ENCODE measurements around the gene ASB10. TPM values are rescaled to one million over a fixed set of nuclear protein-coding genes. Genes with fewer than 3 reads are reported as not detected.

The ASB10 gene
- total RNA-seq, 2 donors from 2014 or later = not detected

- H3K4me1 Mint-ChIP-seq = peaks cover 13% of the 10 kb centered on the region
- no peak for ATAC-seq (replicated peaks)
- no peaks in the 10 kb centered on the region for H3K36me3 Mint-ChIP-seq (ENCODE audit: low read depth)
- no peaks in the 10 kb centered on the region for H3K27me3 Mint-ChIP-seq
- H3K4me3 Mint-ChIP-seq = no peak overlapping the region
- H3K27ac Mint-ChIP-seq = no peak overlapping the region
- H3K9me3 Mint-ChIP-seq = no peaks in the 10 kb centered on the region
Measured at GRCh38 chr7:151202836-151203235, 15.8 kb upstream of the ASB10 start.

GRCh38 chr7:151201751-151202150 is 14.7 kb upstream of the ASB10 start:
- Mint-ChIP-seq H3K36me3 (ENCODE audit: low read depth) (no peaks in the 10 kb centered on the region), H3K4me3 (no peak overlapping the region), H3K27ac (no peak overlapping the region), H3K27me3 (no peaks in the 10 kb centered on the region), H3K4me1 (peaks cover 4% of the 10 kb centered on the region), H3K9me3 (no peaks in the 10 kb centered on the region)
- no peak for ATAC-seq (replicated peaks)

- Mint-ChIP-seq H3K36me3 (ENCODE audit: low read depth) (no peaks in the 10 kb centered on the region), H3K4me1 (no peaks in the 10 kb centered on the region), H3K27ac (no peak overlapping the region), H3K9me3 (no peaks in the 10 kb centered on the region), H3K4me3 (no peak overlapping the region), H3K27me3 (no peaks in the 10 kb centered on the region)
- ATAC-seq (replicated peaks) = no peak
Measured at GRCh38 chr7:151201344-151201743, 14.3 kb upstream of the ASB10 start.

- Mint-ChIP-seq H3K4me1 (peaks cover 8% of the 10 kb centered on the region), H3K36me3 (ENCODE audit: low read depth) (no peaks in the 10 kb centered on the region), H3K27ac (no peak overlapping the region), H3K27me3 (no peaks in the 10 kb centered on the region), H3K9me3 (no peaks in the 10 kb centered on the region), H3K4me3 (no peak overlapping the region)
- ATAC-seq (replicated peaks) = no peak
Measured at GRCh38 chr7:151198945-151199848, 12.1 kb upstream of the ASB10 start.

GRCh38 chr7:151197932-151198331 is 10.9 kb upstream of the ASB10 start:
- H3K27ac Mint-ChIP-seq = no peak overlapping the region
- no peak for ATAC-seq (replicated peaks)
- H3K9me3 Mint-ChIP-seq = no peaks in the 10 kb centered on the region
- H3K36me3 Mint-ChIP-seq (ENCODE audit: low read depth) = no peaks in the 10 kb centered on the region
- peaks cover 9% of the 10 kb centered on the region for H3K4me1 Mint-ChIP-seq
- no peak overlapping the region for H3K4me3 Mint-ChIP-seq
- no peaks in the 10 kb centered on the region for H3K27me3 Mint-ChIP-seq

- Mint-ChIP-seq H3K27ac (no peak overlapping the region), H3K4me1 (peaks cover 9% of the 10 kb centered on the region), H3K36me3 (ENCODE audit: low read depth) (no peaks in the 10 kb centered on the region), H3K9me3 (no peaks in the 10 kb centered on the region), H3K27me3 (no peaks in the 10 kb centered on the region), H3K4me3 (no peak overlapping the region)
- ATAC-seq (replicated peaks) = no peak
Measured at GRCh38 chr7:151195616-151196450, 8.8 kb upstream of the ASB10 start.

- Mint-ChIP-seq H3K27me3 (no peaks in the 10 kb centered on the region), H3K4me3 (no peak overlapping the region), H3K27ac (peak overlapping the region; percentile 61), H3K9me3 (no peaks in the 10 kb centered on the region), H3K36me3 (ENCODE audit: low read depth) (no peaks in the 10 kb centered on the region), H3K4me1 (peaks cover 9% of the 10 kb centered on the region)
- peak; percentile 35 for ATAC-seq (replicated peaks)
Measured at GRCh38 chr7:151194188-151194587, 7.1 kb upstream of the ASB10 start.

- no peak overlapping the region for H3K27ac Mint-ChIP-seq
- no peak for ATAC-seq (replicated peaks)
- H3K4me1 Mint-ChIP-seq = peaks cover 9% of the 10 kb centered on the region
- no peaks in the 10 kb centered on the region for H3K36me3 Mint-ChIP-seq (ENCODE audit: low read depth)
- H3K27me3 Mint-ChIP-seq = no peaks in the 10 kb centered on the region
- H3K9me3 Mint-ChIP-seq = no peaks in the 10 kb centered on the region
- H3K4me3 Mint-ChIP-seq = no peak overlapping the region
Measured at GRCh38 chr7:151193203-151193978, 6.3 kb upstream of the ASB10 start.

GRCh38 chr7:151192002-151192539 is 5.0 kb upstream of the ASB10 start:
- no peaks in the 10 kb centered on the region for H3K27me3 Mint-ChIP-seq
- no peak overlapping the region for H3K27ac Mint-ChIP-seq
- no peaks in the 10 kb centered on the region for H3K9me3 Mint-ChIP-seq
- no peak overlapping the region for H3K4me3 Mint-ChIP-seq
- H3K4me1 Mint-ChIP-seq = peaks cover 9% of the 10 kb centered on the region
- H3K36me3 Mint-ChIP-seq (ENCODE audit: low read depth) = no peaks in the 10 kb centered on the region
- ATAC-seq (replicated peaks) = no peak

- H3K36me3 Mint-ChIP-seq (ENCODE audit: low read depth) = no peaks in the 10 kb centered on the region
- no peak for ATAC-seq (replicated peaks)
- no peak overlapping the region for H3K27ac Mint-ChIP-seq
- no peaks in the 10 kb centered on the region for H3K9me3 Mint-ChIP-seq
- peaks cover 9% of the 10 kb centered on the region for H3K4me1 Mint-ChIP-seq
- no peak overlapping the region for H3K4me3 Mint-ChIP-seq
- no peaks in the 10 kb centered on the region for H3K27me3 Mint-ChIP-seq
Measured at GRCh38 chr7:151191544-151191943, 4.5 kb upstream of the ASB10 start.

- Mint-ChIP-seq H3K27me3 (no peaks in the 10 kb centered on the region), H3K27ac (no peak overlapping the region), H3K36me3 (ENCODE audit: low read depth) (no peaks in the 10 kb centered on the region), H3K4me3 (no peak overlapping the region), H3K9me3 (no peaks in the 10 kb centered on the region), H3K4me1 (no peaks in the 10 kb centered on the region)
- no peak for ATAC-seq (replicated peaks)
Measured at GRCh38 chr7:151189038-151189437, 2.0 kb upstream of the ASB10 start.

GRCh38 chr7:151188252-151188542 is 1.1 kb upstream of the ASB10 start:
- no peak overlapping the region for H3K4me3 Mint-ChIP-seq
- no peaks in the 10 kb centered on the region for H3K4me1 Mint-ChIP-seq
- H3K9me3 Mint-ChIP-seq = no peaks in the 10 kb centered on the region
- H3K36me3 Mint-ChIP-seq (ENCODE audit: low read depth) = no peaks in the 10 kb centered on the region
- H3K27me3 Mint-ChIP-seq = no peaks in the 10 kb centered on the region
- ATAC-seq (replicated peaks) = no peak
- no peak overlapping the region for H3K27ac Mint-ChIP-seq

GRCh38 chr7:151187409-151188251 is 580 bp upstream of the ASB10 start:
- ATAC-seq (replicated peaks) = no peak
- Mint-ChIP-seq H3K4me1 (no peaks in the 10 kb centered on the region), H3K27me3 (no peaks in the 10 kb centered on the region), H3K27ac (no peak overlapping the region), H3K9me3 (no peaks in the 10 kb centered on the region), H3K4me3 (no peak overlapping the region), H3K36me3 (ENCODE audit: low read depth) (no peaks in the 10 kb centered on the region)
